Naive thymus-derived CD4-positive, alpha-beta T cell (primary cell): ENCODE measurements around the gene C1orf105. TPM values are rescaled to one million over a fixed set of nuclear protein-coding genes. Genes with fewer than 3 reads are reported as not detected.

Source experiments
- ATAC-seq: fragments of 150-1000 bp; cut with Tn5 transposase; 2 replicates; pipeline ENCODE4 v1.10.0; 2021; ENCODE audit warnings: mild to moderate bottlenecking, moderate library complexity
- CTCF ChIA-PET: fragments of 350-600 bp; sonication (Branson Sonifier 250); formaldehyde crosslinking; loops from one replicate; lab custom pipeline; 2021; ENCODE audit warnings: antibody characterized with exemption; lab: Charles Lee
- POLR2A ChIA-PET: fragments of 350-600 bp; sonication (Branson Sonifier 250); formaldehyde crosslinking; loops from one replicate; lab custom pipeline; 2021; ENCODE audit warnings: antibody characterized with exemption, inconsistent platforms; lab: Charles Lee
- DNase-seq, 9 donors: peaks; one replicate each; pipeline versions ENCODE4 v3.0.0 to v3.0.0-alpha.2; 2020 to 2022; ENCODE audit warnings: mixed read lengths in 1 of 9
- H3K27ac ChIP-seq: one replicate; pipeline ENCODE4 v1.7.0; 2013; ENCODE audit warnings: mild to moderate bottlenecking, low read depth, low read length, moderate library complexity
- H3K27me3 ChIP-seq, 2 donors: one replicate each; pipeline ENCODE4 v1.7.0; 2013; ENCODE audit warnings: low read length in 2 of 2, mild to moderate bottlenecking in 2 of 2, moderate library complexity in 2 of 2; ENCODE audit not compliant: control insufficient read depth in 2 of 2, insufficient read depth in 2 of 2
- H3K36me3 ChIP-seq, 3 experiments: 1 replicate in 2 of 3; 2 replicates in 1 of 3; pipeline ENCODE4 v1.7.0; 2013; ENCODE audit warnings: low read length in 3 of 3, mild to moderate bottlenecking in 3 of 3, moderate library complexity in 1 of 3; ENCODE audit not compliant: insufficient read depth in 3 of 3, control insufficient read depth in 2 of 3
- H3K4me1 ChIP-seq, 2 donors: one replicate each; pipeline ENCODE4 v1.7.0; 2013; ENCODE audit warnings: low read length in 2 of 2, mild to moderate bottlenecking in 2 of 2, moderate library complexity in 1 of 2; ENCODE audit not compliant: control insufficient read depth in 2 of 2, insufficient read depth in 2 of 2
- H3K4me3 ChIP-seq: 2 replicates; pipeline ENCODE4 v1.7.0; 2013; ENCODE audit warnings: mild to moderate bottlenecking, low read length
- H3K9me3 ChIP-seq, 3 experiments: 1 replicate in 2 of 3; 2 replicates in 1 of 3; pipeline ENCODE4 v1.7.0; 2013; ENCODE audit warnings: low read length in 3 of 3; ENCODE audit not compliant: control insufficient read depth in 2 of 3
- H3K27ac Mint-ChIP-seq, 9 donors: one replicate each; pipeline ENCODE4 v1.8.0; 2020 to 2022; ENCODE audit warnings: mixed read lengths in 9 of 9, mild to moderate bottlenecking in 8 of 9, moderate library complexity in 5 of 9, inconsistent platforms in 2 of 9
- H3K27me3 Mint-ChIP-seq, 5 donors: one replicate each; pipeline ENCODE4 v1.8.0; 2021 to 2022; ENCODE audit warnings: mixed read lengths in 5 of 5, mild to moderate bottlenecking in 1 of 5
- H3K36me3 Mint-ChIP-seq, 5 donors: one replicate each; pipeline ENCODE4 v1.8.0; 2020 to 2022; ENCODE audit warnings: mixed read lengths in 5 of 5, mild to moderate bottlenecking in 3 of 5, inconsistent platforms in 1 of 5
- H3K4me1 Mint-ChIP-seq, 7 donors: one replicate each; pipeline ENCODE4 v1.8.0; 2020 to 2022; ENCODE audit warnings: mixed read lengths in 7 of 7, mild to moderate bottlenecking in 3 of 7, inconsistent platforms in 1 of 7
- H3K4me3 Mint-ChIP-seq, 10 donors: one replicate each; pipeline ENCODE4 v1.8.0; 2020 to 2022; ENCODE audit warnings: mild to moderate bottlenecking in 10 of 10, mixed read lengths in 10 of 10, moderate library complexity in 6 of 10, inconsistent platforms in 2 of 10
- H3K9me3 Mint-ChIP-seq, 11 donors: one replicate each; pipeline ENCODE4 v1.8.0; 2020 to 2022; ENCODE audit warnings: mixed read lengths in 11 of 11, mild to moderate bottlenecking in 4 of 11, inconsistent platforms in 1 of 11, moderate library complexity in 1 of 11
- intact Hi-C, 2 donors: fragments of 100-400 bp; cut with micrococcal nuclease; formaldehyde crosslinking; loops; one replicate each; pipeline ENCODE4 v1.15.1; 2023
- polyA plus RNA-seq, 2 donors: library from polyadenylated mRNA; unstranded; fragments of 300-500 nt; fragmentation: Illumina TruSeq; gene quantifications; one replicate each; pipeline ENCODE4 v1.2.3, GENCODE V29; 2021
- total RNA-seq, 6 experiments: library from RNA in 5 of 6; stranded (reverse) in 5 of 6; gene quantifications; 1 replicate in 5 of 6; 2 replicates in 1 of 6; pipeline ENCODE4 v1.2.3 and lab custom pipeline; 2021 to 2026

C1orf105 gene
- total and polyA plus RNA-seq, 7 experiments from 2014 or later = 0.86 TPM; not detected in 6

DNA sequence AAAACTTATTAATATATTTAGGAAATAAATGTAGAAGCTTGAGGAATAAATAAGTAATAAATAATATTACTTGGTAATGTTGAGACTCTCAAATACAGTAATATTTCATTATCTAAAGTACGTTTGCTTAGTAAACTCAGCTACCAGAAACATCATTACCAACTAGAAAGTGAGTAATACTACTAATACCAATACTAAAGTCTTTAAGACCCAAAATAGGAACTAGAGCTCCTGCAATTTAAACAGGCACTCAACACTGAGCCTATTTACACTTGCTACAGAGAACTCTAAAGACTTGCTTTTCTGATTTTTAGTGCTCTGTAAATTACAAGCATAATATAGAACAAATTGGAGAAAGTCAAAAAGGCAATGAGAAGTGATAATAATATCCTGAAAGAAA lies 13.5 kb upstream of the C1orf105 start:
- peaks cover 0 to 18% (median 7%) of the 10 kb centered on the region in 7 donors for H3K4me1 Mint-ChIP-seq
- ATAC-seq (no peak), DNase-seq (no peak)
- no peak overlapping the region for H3K27ac ChIP-seq
- H3K4me1 ChIP-seq = peaks cover 0 to 15% of the 10 kb centered on the region in 2 donors
- no peak overlapping the region for H3K4me3 ChIP-seq
- peaks cover 0 to 10% (median 0%) of the 10 kb centered on the region in 5 donors for H3K36me3 Mint-ChIP-seq
- intact Hi-C loops = no loop called here
- no peaks in the 10 kb centered on the region for H3K9me3 ChIP-seq
- H3K27me3 ChIP-seq = no peaks in the 10 kb centered on the region
- CTCF ChIA-PET = no interaction called here
- no peak overlapping the region for H3K27ac Mint-ChIP-seq
- no peaks in the 10 kb centered on the region for H3K9me3 Mint-ChIP-seq
- no peak overlapping the region for H3K4me3 Mint-ChIP-seq
- POLR2A ChIA-PET = no interaction called here
- H3K36me3 ChIP-seq = no peaks in the 10 kb centered on the region
- H3K27me3 Mint-ChIP-seq = peaks cover 0 to 3% (median 0%) of the 10 kb centered on the region in 5 donors

DNA sequence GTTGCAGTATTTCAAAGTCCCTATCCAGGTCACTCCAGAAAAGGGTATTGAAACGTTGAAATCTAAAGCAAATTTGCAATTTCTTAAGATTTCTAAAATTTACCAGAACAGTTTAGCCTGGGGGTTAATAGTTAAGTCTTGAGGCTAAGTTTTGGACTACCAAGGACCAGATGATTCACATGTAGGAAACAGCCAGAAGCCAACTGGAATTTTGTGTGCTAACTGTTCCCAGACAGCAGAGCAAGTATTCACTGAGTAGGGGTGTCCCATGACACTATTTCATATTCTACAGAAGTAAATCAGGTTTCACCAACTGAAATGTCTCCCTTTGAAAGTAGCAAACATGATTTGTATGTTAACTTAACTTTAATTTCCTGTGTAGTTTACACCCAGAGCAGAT lies 11.5 kb upstream of the C1orf105 start:
- ChIA-PET CTCF (interaction anchor here (1.3 kb wide), 1 partner anchor 318 kb away, joined by 4 read pairs; no protein-coding TSS in a partner anchor), POLR2A (interaction anchor here (1.3 kb wide), 1 partner anchor 12 kb away, joined by 4 read pairs; the partner anchor contains the start of gene C1orf105)
- ATAC-seq (no peak), DNase-seq (no peak)
- peaks cover 0 to 3% (median 0%) of the 10 kb centered on the region in 5 donors for H3K27me3 Mint-ChIP-seq
- no peaks in the 10 kb centered on the region for H3K36me3 ChIP-seq
- H3K4me1 ChIP-seq = no peaks in the 10 kb centered on the region
- no peaks in the 10 kb centered on the region for H3K9me3 Mint-ChIP-seq
- H3K4me1 Mint-ChIP-seq = peaks cover 0 to 7% (median 0%) of the 10 kb centered on the region in 7 donors
- no peak overlapping the region for H3K27ac Mint-ChIP-seq
- H3K27ac ChIP-seq = no peak overlapping the region
- no peaks in the 10 kb centered on the region for H3K9me3 ChIP-seq
- intact Hi-C loops = no loop called here
- H3K36me3 Mint-ChIP-seq = peaks cover 0 to 27% (median 7%) of the 10 kb centered on the region in 5 donors
- H3K4me3 Mint-ChIP-seq = no peak overlapping the region
- H3K4me3 ChIP-seq = no peak overlapping the region
- no peaks in the 10 kb centered on the region for H3K27me3 ChIP-seq

DNA sequence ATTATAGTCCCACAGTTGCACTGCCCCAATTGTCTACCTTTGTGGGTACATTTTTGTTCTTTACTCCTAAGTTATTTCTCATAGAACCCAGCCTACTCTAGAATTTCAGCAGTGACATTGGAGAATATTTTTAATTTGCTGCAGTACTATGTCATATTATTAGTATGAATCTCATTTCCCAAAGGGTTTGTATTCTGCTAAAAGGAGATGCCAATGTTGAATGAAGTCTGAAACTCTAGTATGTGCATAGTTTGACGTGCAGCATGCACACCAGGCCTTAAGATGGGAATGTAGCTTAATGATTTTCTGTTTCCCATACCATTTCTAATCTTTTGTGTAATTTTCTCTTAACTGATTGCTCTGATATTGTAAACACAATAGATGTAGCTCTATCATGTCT lies 10.5 kb upstream of the C1orf105 start:
- Histone ChIP-seq H3K4me3 (no peak overlapping the region), H3K9me3 (no peaks in the 10 kb centered on the region), H3K27me3 (no peaks in the 10 kb centered on the region), H3K36me3 (no peaks in the 10 kb centered on the region), H3K27ac (no peak overlapping the region), H3K4me1 (no peaks in the 10 kb centered on the region)
- CTCF ChIA-PET = no interaction called here
- Mint-ChIP-seq H3K4me3 (no peak overlapping the region), H3K27ac (no peak overlapping the region), H3K36me3 (peaks cover 0 to 30% (median 7%) of the 10 kb centered on the region in 5 donors), H3K27me3 (peaks cover 0 to 3% (median 0%) of the 10 kb centered on the region in 5 donors), H3K9me3 (no peaks in the 10 kb centered on the region), H3K4me1 (peaks cover 0 to 7% (median 0%) of the 10 kb centered on the region in 7 donors)
- intact Hi-C loops = no loop called here
- DNase-seq (no peak), ATAC-seq (no peak)
- POLR2A ChIA-PET = no interaction called here

DNA sequence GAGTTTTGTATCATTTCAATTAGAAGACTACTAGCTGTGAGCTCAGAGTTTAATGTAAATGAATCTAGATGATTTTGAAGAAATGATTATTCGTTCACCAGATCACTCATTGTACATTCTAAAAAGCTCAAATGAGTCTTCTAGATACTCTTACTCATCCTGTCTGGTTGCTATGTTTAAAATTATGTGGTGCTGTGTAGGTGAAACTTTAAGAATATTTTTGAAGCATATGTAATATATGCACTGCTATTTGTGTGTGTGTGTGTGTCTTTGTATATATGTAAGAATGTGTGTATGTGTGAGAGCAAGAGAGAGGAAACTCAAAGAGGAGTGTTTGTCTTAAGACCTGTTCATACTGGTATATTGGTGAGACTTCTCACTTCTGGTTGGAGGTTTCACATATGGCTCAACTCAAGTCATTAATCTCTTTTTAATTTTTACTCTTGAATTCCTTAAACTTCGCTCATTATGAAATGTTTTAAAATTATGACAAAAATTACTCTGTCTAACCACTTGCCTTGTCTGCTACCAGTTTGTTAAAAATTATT lies 8.6 kb upstream of the C1orf105 start:
- DNase-seq = no peak
- Mint-ChIP-seq H3K9me3 (no peaks in the 10 kb centered on the region), H3K27ac (no peak overlapping the region), H3K27me3 (peaks cover 0 to 3% (median 0%) of the 10 kb centered on the region in 5 donors), H3K36me3 (peaks cover 0 to 29% (median 11%) of the 10 kb centered on the region in 5 donors), H3K4me3 (no peak overlapping the region), H3K4me1 (peaks cover 0 to 12% (median 6%) of the 10 kb centered on the region in 7 donors)
- intact Hi-C loops = no loop called here
- Histone ChIP-seq H3K36me3 (no peaks in the 10 kb centered on the region), H3K4me1 (no peaks in the 10 kb centered on the region), H3K27me3 (no peaks in the 10 kb centered on the region), H3K27ac (no peak overlapping the region), H3K9me3 (no peaks in the 10 kb centered on the region), H3K4me3 (no peak overlapping the region)
- ChIA-PET POLR2A (interaction anchor here (0.7 kb wide), 1 partner anchor 18 kb away, joined by 3 read pairs; no protein-coding TSS in a partner anchor), CTCF (interaction anchor here (0.5 to 1.5 kb wide), 3 partner anchors 21 to 248 kb away, joined by 3 to 4 read pairs (median 3); partner anchors contain the start of gene PIGC)
- no peak for ATAC-seq

DNA sequence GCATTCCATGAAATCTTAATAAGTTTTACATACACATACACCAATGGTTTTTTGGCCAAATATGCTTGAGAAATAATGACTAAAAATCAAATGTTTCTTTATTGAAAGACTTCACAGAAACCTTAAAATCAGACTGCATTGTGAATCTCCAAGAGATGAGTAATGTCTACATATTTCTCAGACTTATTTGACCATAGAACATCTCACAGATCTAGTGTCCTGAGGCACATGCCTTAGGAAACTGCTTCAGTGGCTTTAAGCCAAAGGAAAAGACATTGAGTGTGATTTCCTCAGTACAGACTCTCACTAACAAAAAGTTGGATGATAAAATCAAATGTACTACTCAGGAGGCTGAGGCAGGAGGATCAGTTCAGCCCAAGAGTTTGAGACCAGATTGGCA lies 6.2 kb upstream of the C1orf105 start:
- H3K4me3 Mint-ChIP-seq = no peak overlapping the region
- no peaks in the 10 kb centered on the region for H3K4me1 ChIP-seq
- H3K36me3 Mint-ChIP-seq = peaks cover 0 to 31% (median 11%) of the 10 kb centered on the region in 5 donors
- POLR2A ChIA-PET = interaction anchor here (1.0 kb wide), 1 partner anchor 20 kb away, joined by 3 read pairs; no protein-coding TSS in a partner anchor
- no peak overlapping the region for H3K27ac Mint-ChIP-seq
- H3K27me3 Mint-ChIP-seq = peaks cover 0 to 2% (median 0%) of the 10 kb centered on the region in 5 donors
- H3K36me3 ChIP-seq = no peaks in the 10 kb centered on the region
- H3K27me3 ChIP-seq = no peaks in the 10 kb centered on the region
- peaks cover 0 to 22% (median 15%) of the 10 kb centered on the region in 7 donors for H3K4me1 Mint-ChIP-seq
- no peak overlapping the region for H3K4me3 ChIP-seq
- DNase-seq (no peak), ATAC-seq (no peak)
- no peak overlapping the region for H3K27ac ChIP-seq
- CTCF ChIA-PET = interaction anchor here (0.7 to 1.3 kb wide), 2 partner anchors 10 to 331 kb away, joined by 3 read pairs; no protein-coding TSS in a partner anchor
- H3K9me3 ChIP-seq = no peaks in the 10 kb centered on the region
- no peaks in the 10 kb centered on the region for H3K9me3 Mint-ChIP-seq
- intact Hi-C loops = no loop called here

DNA sequence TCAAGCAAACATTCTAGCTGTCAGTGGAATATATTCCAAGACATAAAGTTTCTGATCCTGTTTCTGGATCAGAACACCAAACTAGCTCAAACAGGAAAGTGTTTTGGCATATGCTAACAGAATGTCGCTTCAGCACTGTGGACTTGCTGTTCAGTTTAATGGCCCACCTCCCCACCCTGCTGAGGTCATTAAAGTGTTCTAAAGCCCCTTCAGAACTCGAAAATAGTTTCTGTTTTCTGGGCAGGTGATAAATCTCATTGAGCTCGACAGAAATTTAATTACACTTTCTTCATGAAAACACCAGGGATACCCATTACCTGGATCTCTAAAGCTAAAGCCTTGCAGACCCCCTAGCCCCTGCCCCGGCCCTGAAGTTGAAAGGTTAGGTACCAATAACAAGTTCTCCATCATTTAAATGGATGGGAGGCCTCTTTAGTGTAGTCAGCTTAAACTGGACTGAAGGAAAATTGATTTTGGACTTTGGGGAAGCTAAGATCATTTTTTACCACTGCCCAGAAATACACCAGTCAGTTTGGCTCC lies 3.9 kb upstream of the C1orf105 start:
- peaks cover 0 to 31% (median 11%) of the 10 kb centered on the region in 5 donors for H3K36me3 Mint-ChIP-seq
- Histone ChIP-seq H3K4me1 (peaks cover 0 to 9% of the 10 kb centered on the region in 2 donors), H3K9me3 (no peaks in the 10 kb centered on the region), H3K27ac (no peak overlapping the region), H3K27me3 (no peaks in the 10 kb centered on the region), H3K4me3 (no peak overlapping the region), H3K36me3 (no peaks in the 10 kb centered on the region)
- no peak for ATAC-seq
- POLR2A ChIA-PET = interaction anchor here (1.3 to 1.4 kb wide), 2 partner anchors 10 to 22 kb away, joined by 3 read pairs; no protein-coding TSS in a partner anchor
- CTCF ChIA-PET = interaction anchor here (0.5 to 3.4 kb wide), 3 partner anchors 11 to 327 kb away, joined by 4 to 19 read pairs (median 5); no protein-coding TSS in a partner anchor
- no peak for DNase-seq
- intact Hi-C loops = no loop called here
- peaks cover 0 to 2% (median 0%) of the 10 kb centered on the region in 5 donors for H3K27me3 Mint-ChIP-seq
- no peaks in the 10 kb centered on the region for H3K9me3 Mint-ChIP-seq
- peaks cover 5 to 41% (median 33%) of the 10 kb centered on the region in 7 donors for H3K4me1 Mint-ChIP-seq
- H3K27ac Mint-ChIP-seq = peak overlapping the region in 1 of 9 donors; percentile 59
- H3K4me3 Mint-ChIP-seq = no peak overlapping the region
